AG04450 (cell line): ENCODE measurements around the gene L3MBTL1. TPM values are rescaled to one million over a fixed set of nuclear protein-coding genes. Genes with fewer than 3 reads are reported as not detected.

ENCODE experiments used
- CTCF ChIA-PET: fragments of 300-600, 350-600 bp; formaldehyde crosslinking; extraction: SDS; loops from one replicate; lab custom pipeline; 2022; ENCODE audit warnings: antibody characterized with exemption, inconsistent platforms; lab: Charles Lee
- POLR2A ChIA-PET: fragments of 350-600 bp; formaldehyde crosslinking; extraction: SDS; loops from one replicate; lab custom pipeline; 2021; ENCODE audit warnings: antibody characterized with exemption, inconsistent platforms; lab: Yijun Ruan, JAX
- DNase-seq: peaks from one replicate; pipeline ENCODE4 v3.0.0-alpha.2; 2011; ENCODE audit warnings: low read depth, low spot score
- H3K27ac ChIP-seq: one replicate; pipeline ENCODE4 v1.5.1; 2012; ENCODE audit warnings: low read depth, low read length, control low read depth
- H3K27me3 ChIP-seq: one replicate; pipeline ENCODE4 v1.6.0; 2012; ENCODE audit warnings: low read length; ENCODE audit not compliant: control insufficient read depth, insufficient read depth
- H3K4me3 ChIP-seq: 2 replicates; pipeline ENCODE4 v1.5.1; 2011; ENCODE audit warnings: mild to moderate bottlenecking, low read depth, low read length, control low read depth
- H3K9me3 ChIP-seq: 2 replicates; pipeline ENCODE4 v1.5.1; 2012; ENCODE audit warnings: low read length; ENCODE audit not compliant: control insufficient read depth, insufficient read depth
- polyA plus RNA-seq: library from polyadenylated mRNA; depleted of rRNA; stranded (reverse); fragments of >200 nt; gene quantifications from 2 replicates; pipeline ENCODE4 v1.2.3, GENCODE V29; 2011
- TF ChIP-seq, protein P1 (sequence below): IDR thresholded peaks from 2 replicates; pipeline ENCODE4 v1.5.1; 2011; ENCODE audit warnings: low read depth, low read length, control low read depth, inconsistent platforms

Gene L3MBTL1
- polyA plus RNA-seq, 1 experiment: 3.0 TPM

DNA sequence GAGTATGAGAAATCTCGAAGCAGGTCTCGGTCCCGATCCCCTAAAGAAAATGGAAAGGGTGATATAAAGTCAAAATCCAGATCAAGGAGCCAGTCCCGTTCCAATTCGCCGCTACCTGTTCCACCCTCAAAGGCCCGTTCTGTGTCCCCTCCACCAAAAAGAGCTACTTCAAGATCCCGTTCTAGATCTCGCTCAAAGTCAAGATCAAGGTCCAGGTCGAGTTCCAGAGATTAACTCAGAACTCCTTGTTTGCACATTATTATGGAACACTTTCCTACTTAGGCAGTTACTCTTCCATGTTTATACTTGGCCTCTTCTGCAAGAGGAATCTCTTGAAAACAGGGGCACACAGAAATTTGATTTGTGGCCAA is 46.7 kb upstream of the L3MBTL1 start:
- H3K4me3 ChIP-seq: no peak overlapping the region
- no peak for DNase-seq
- H3K9me3 ChIP-seq: no peaks in the 10 kb centered on the region; the same call in 1 of the 2 replicates
- POLR2A ChIA-PET: interaction anchor here (0.6 kb wide), 1 partner anchor 107 kb away, joined by 3 read pairs; no protein-coding TSS in a partner anchor
- TF ChIP-seq, protein P1, sequence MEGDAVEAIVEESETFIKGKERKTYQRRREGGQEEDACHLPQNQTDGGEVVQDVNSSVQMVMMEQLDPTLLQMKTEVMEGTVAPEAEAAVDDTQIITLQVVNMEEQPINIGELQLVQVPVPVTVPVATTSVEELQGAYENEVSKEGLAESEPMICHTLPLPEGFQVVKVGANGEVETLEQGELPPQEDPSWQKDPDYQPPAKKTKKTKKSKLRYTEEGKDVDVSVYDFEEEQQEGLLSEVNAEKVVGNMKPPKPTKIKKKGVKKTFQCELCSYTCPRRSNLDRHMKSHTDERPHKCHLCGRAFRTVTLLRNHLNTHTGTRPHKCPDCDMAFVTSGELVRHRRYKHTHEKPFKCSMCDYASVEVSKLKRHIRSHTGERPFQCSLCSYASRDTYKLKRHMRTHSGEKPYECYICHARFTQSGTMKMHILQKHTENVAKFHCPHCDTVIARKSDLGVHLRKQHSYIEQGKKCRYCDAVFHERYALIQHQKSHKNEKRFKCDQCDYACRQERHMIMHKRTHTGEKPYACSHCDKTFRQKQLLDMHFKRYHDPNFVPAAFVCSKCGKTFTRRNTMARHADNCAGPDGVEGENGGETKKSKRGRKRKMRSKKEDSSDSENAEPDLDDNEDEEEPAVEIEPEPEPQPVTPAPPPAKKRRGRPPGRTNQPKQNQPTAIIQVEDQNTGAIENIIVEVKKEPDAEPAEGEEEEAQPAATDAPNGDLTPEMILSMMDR: no peak
- no peak overlapping the region for H3K27ac ChIP-seq
- CTCF ChIA-PET: interaction anchor here (0.6 to 1.6 kb wide), 3 partner anchors 12 to 657 kb away, joined by 3 to 6 read pairs (median 4); no protein-coding TSS in a partner anchor
- no peaks in the 10 kb centered on the region for H3K27me3 ChIP-seq

DNA sequence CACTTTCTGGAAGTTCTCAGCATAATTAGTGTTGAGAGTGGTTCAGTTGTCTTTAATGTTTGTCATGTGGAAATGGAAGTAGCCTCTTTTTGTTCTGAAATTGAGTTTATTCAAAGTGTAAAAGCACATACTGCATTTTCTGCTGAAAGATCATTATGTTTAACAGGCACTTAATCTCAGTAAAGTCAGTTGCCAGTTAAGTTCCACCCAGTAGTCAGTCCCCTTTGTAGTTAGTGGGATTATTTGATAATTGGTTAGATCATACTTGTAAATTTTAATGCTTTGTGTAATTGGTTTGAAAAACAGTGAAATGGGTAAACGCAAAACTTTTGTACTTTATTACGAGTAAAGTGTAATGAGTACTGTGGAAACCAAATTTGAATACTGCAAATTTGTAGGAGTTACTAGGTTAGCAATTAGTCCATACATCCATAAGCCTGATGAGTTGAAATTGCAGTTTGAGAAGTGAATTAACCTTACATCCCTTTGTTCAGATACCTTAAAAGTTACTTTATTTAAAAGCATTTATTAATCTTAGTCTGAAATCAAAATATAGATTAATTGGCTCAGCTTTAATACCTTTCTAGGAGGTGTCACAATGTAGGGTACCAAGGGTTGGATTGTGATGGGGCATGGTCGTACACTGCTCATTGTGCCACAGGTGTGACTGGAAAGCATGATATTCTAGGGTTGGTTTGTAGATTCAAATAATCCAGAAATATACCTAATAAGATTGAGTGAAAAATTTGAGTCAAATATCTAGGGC is 45.4 kb upstream of the L3MBTL1 start:
- ChIA-PET POLR2A (interaction anchor here (1.2 kb wide), 1 partner anchor 10 kb away, joined by 3 read pairs; no protein-coding TSS in a partner anchor), CTCF (interaction anchor here (1.6 kb wide), 1 partner anchor 13 kb away, joined by 4 read pairs; no protein-coding TSS in a partner anchor)
- TF ChIP-seq, protein P1: no peak

DNA sequence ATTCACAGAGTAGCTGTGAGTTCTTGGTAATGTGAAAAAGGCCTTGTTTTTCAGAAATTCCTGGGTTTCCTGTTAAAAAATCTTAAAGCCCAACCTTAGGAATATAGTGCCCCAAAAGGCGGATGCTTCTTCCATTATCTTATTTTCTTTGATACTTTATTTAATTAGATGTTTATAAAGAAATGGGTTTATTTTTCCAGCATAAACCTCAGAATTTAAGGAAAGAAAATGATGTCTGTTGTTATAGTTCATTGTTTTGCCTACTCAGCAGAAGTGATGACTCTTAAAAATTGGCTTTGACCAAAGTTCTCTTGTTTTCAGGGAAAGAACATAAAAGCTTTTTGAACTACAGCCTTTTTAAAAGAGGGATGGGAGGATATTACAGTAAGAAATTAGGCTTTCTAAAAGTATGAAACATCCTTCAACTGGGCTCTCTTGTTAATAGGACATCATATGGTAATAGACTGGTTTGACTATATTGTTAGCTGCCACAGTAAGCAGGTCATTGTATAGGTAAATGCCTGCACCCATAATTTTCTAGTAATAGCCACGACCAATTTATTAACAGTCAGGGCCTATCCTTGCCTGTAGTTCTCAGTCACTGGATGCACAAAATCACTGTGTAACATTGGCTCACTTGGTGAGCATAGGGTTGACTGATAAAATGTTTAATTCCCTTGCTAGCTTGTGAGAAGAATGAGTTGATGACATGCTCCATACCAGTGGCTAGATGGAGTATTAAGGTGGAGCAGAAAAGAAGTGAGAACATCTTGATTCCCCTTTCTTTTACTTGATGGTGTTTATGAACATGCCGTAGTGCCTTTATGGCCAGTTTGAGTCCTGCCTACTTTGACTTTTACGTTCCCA is 44.6 kb upstream of the L3MBTL1 start:
- Histone ChIP-seq H3K27ac (no peak overlapping the region), H3K4me3 (no peak overlapping the region), H3K9me3 (no peaks in the 10 kb centered on the region; the same call in 1 of the 2 replicates), H3K27me3 (no peaks in the 10 kb centered on the region)
- CTCF ChIA-PET: no interaction called here
- TF ChIP-seq, protein P1: no peak
- DNase-seq: no peak
- POLR2A ChIA-PET: interaction anchor here (0.6 to 1.2 kb wide), 2 partner anchors 11 to 186 kb away, joined by 3 to 4 read pairs; no protein-coding TSS in a partner anchor

More for the DNA sequence above, 45.4 kb upstream of the L3MBTL1 start:
- Histone ChIP-seq H3K4me3 (no peak overlapping the region), H3K27me3 (no peaks in the 10 kb centered on the region), H3K27ac (no peak overlapping the region), H3K9me3 (no peaks in the 10 kb centered on the region; the same call in 1 of the 2 replicates)
- no peak for DNase-seq

DNA sequence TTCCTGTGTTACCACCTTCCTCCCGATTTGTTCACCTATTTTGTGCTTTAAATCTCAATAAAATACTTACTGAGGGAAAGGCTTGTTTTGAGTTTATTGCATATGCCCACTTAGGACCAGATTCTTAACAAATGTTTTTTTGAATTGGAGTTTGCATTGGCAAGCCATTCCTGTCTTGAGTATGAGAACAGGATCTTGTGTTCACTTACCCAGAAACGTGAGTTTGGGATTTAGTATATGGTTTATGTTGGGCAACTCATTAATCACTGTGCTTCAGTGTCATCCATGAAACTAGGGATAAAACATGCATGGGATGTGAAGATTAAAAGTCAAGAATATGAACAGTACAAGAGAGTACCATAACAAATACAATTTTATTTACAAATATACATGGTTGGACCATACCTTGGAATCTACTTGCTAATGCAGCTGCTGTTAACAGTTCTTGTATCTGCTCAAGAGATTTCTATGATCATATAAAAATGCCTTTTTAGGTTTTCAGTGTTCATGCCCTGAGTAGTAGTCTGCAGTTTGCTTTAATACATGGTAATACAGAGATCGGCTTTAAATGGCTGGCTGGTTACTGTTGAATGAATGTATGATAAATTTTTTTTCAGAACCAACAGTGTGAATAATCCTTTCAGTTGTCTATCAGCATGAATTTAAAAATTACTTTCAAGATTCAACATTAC is 43.8 kb upstream of the L3MBTL1 start:
- H3K4me3 ChIP-seq: no peak overlapping the region
- no peaks in the 10 kb centered on the region for H3K9me3 ChIP-seq
- POLR2A ChIA-PET: no interaction called here
- no peak overlapping the region for H3K27ac ChIP-seq
- H3K27me3 ChIP-seq: no peaks in the 10 kb centered on the region
- CTCF ChIA-PET: no interaction called here
- TF ChIP-seq, protein P1: no peak
- no peak for DNase-seq
